HL-60 (cell line): ENCODE data around the gene ABCA4.

Source experiments
- DNase-seq, 2 experiments: peaks; one replicate each; pipeline ENCODE4 v3.0.0-alpha.2; 2010 to 2020; ENCODE audit warnings: low read depth in 1 of 2, low spot score in 1 of 2
- H3K27ac ChIP-seq: fragments of 250-450 bp; sonication (Bioruptor Pico); replicated peaks from 2 replicates; pipeline ENCODE4 v1.5.1; 2020; ENCODE audit warnings: mild to moderate bottlenecking, moderate library complexity
- H3K27me3 ChIP-seq: fragments of 250-450 bp; sonication (Bioruptor Pico); 2 replicates; pipeline ENCODE4 v1.5.1; 2021; ENCODE audit warnings: mild to moderate bottlenecking, moderate library complexity; ENCODE audit not compliant: insufficient read depth, poor library complexity, severe bottlenecking
- H3K4me3 ChIP-seq: replicated peaks from 2 replicates; pipeline ENCODE4 v1.5.1; 2011; ENCODE audit warnings: mild to moderate bottlenecking, control low read depth, low read length; ENCODE audit not compliant: insufficient read depth
- CTCF ChIP-seq: IDR thresholded peaks from one replicate; pipeline ENCODE4 v1.5.1; 2011; ENCODE audit warnings: low read length, control low read depth, inconsistent platforms; ENCODE audit not compliant: insufficient read depth
- GABPA ChIP-seq: IDR thresholded peaks from 2 replicates; pipeline ENCODE4 v1.6.1; 2012; ENCODE audit warnings: low read depth
- POLR2AphosphoS5 ChIP-seq: IDR thresholded peaks from 2 replicates; pipeline ENCODE4 v1.6.1; 2012; ENCODE audit warnings: low read depth
- REST ChIP-seq: IDR thresholded peaks from 2 replicates; pipeline ENCODE4 v1.6.1; 2012; ENCODE audit warnings: low read depth; ENCODE audit not compliant: insufficient replicate concordance
- SPI1 ChIP-seq: IDR thresholded peaks from 2 replicates; pipeline ENCODE4 v1.6.1; 2012; ENCODE audit warnings: low read depth, mild to moderate bottlenecking, borderline replicate concordance

ABCA4 gene

GRCh38 chr1:94100785-94101612 is 19.9 kb downstream of the ABCA4 start:
- DNase-seq = no peak
- TF ChIP-seq REST (peak; percentile 80), POLR2AphosphoS5 (no peak)
- no peak overlapping the region for H3K4me3 ChIP-seq
- H3K27me3 ChIP-seq = peaks cover 8% of the 10 kb centered on the region
- H3K27ac ChIP-seq = no peak overlapping the region

GRCh38 chr1:94100129-94100784 is 20.7 kb downstream of the ABCA4 start:
- TF ChIP-seq SPI1 (no peak), REST (no peak), GABPA (no peak), CTCF (no peak), POLR2AphosphoS5 (no peak)
- Histone ChIP-seq H3K27ac (no peak overlapping the region), H3K27me3 (peaks cover 4% of the 10 kb centered on the region), H3K4me3 (no peak overlapping the region)
- DNase-seq = no peak

- DNase-seq = no peak
- no peak for TF ChIP-seq GABPA
- TF ChIP-seq POLR2AphosphoS5 = no peak
- TF ChIP-seq REST = no peak
- TF ChIP-seq CTCF = no peak
- TF ChIP-seq SPI1 = no peak
- Histone ChIP-seq H3K27me3 (peaks cover 4% of the 10 kb centered on the region), H3K4me3 (no peak overlapping the region), H3K27ac (no peak overlapping the region)
Observed at GRCh38 chr1:94099303-94099702, 21.6 kb downstream of the ABCA4 start.
